Colonic mucosa (tissue), 4 donors: ENCODE data around the gene FOXJ1. TPM values are rescaled to one million over a fixed set of nuclear protein-coding genes. Genes with fewer than 3 reads are reported as not detected.

Experiments
- DNase-seq: peaks from one replicate; pipeline ENCODE4 v3.0.0-alpha.2; 2020
- H3K27ac ChIP-seq: fragments of 200-600 bp; one replicate; pipeline ENCODE4 v1.8.0; 2021
- H3K27me3 ChIP-seq: fragments of 200-600 bp; one replicate; pipeline ENCODE4 v1.8.0; 2021
- H3K36me3 ChIP-seq: fragments of 200-600 bp; one replicate; pipeline ENCODE4 v1.8.0; 2021
- H3K4me1 ChIP-seq: fragments of 200-600 bp; one replicate; pipeline ENCODE4 v1.8.0; 2021; ENCODE audit warnings: mild to moderate bottlenecking
- H3K4me3 ChIP-seq: fragments of 200-600 bp; one replicate; pipeline ENCODE4 v1.8.0; 2021
- H3K9ac ChIP-seq, 2 donors: one replicate each; pipeline ENCODE4 v1.7.0; 2013; ENCODE audit warnings: control low read depth in 2 of 2, low read depth in 2 of 2, low read length in 2 of 2
- H3K9me3 ChIP-seq: fragments of 200-600 bp; one replicate; pipeline ENCODE4 v1.8.0; 2021
- CTCF ChIP-seq: fragments of 200-600 bp; IDR thresholded peaks from one replicate; pipeline ENCODE4 v1.8.0; 2022; ENCODE audit warnings: antibody characterized with exemption, mild to moderate bottlenecking
- intact Hi-C: fragments of 100-400 bp; cut with DNase I; formaldehyde crosslinking; loops from one replicate; pipeline ENCODE4 v1.14.1; 2022
- total RNA-seq, 2 donors: library from RNA; stranded (reverse); fragmentation: NEBNext Ultra II Directional in 1 of 2; extraction: Animal tissue kit (Norgen Biotek cat#: 25700) in 1 of 2; gene quantifications; one replicate each; pipeline ENCODE4 v1.2.1, GENCODE V29; 2021
- donor health status: healthy.
- donor health status: DM: no; HTN: no; CAD: no.
- donor health status: DM: no; HTN: no; CAD: no.

Gene FOXJ1
- total RNA-seq, 2 donors from 2014 or later: 1.4 to 2.5 TPM

GRCh38 chr17:76124582-76125390, 16.3 kb downstream of the FOXJ1 start:
- no peaks in the 10 kb centered on the region for H3K27me3 ChIP-seq
- intact Hi-C loops: loop anchor here (5.0 kb wide), 1 partner anchor 58 kb away; no protein-coding TSS in a partner anchor
- DNase-seq: no peak
- TF ChIP-seq CTCF: no peak
- no peaks in the 10 kb centered on the region for H3K4me1 ChIP-seq
- no peaks in the 10 kb centered on the region for H3K9me3 ChIP-seq
- H3K27ac ChIP-seq: no peak overlapping the region
- no peak overlapping the region for H3K4me3 ChIP-seq
- H3K9ac ChIP-seq: no peak overlapping the region
- no peaks in the 10 kb centered on the region for H3K36me3 ChIP-seq

- no peak for DNase-seq
- H3K4me3 ChIP-seq: no peak overlapping the region
- H3K27ac ChIP-seq: no peak overlapping the region
- intact Hi-C loops: loop anchor here (5.0 kb wide), 1 partner anchor 58 kb away; no protein-coding TSS in a partner anchor
- no peak for TF ChIP-seq CTCF
- H3K4me1 ChIP-seq: no peaks in the 10 kb centered on the region
- no peaks in the 10 kb centered on the region for H3K36me3 ChIP-seq
- no peaks in the 10 kb centered on the region for H3K27me3 ChIP-seq
- H3K9me3 ChIP-seq: no peaks in the 10 kb centered on the region
- H3K9ac ChIP-seq: no peak overlapping the region
These were observed 17.1 kb downstream of the FOXJ1 start for GRCh38 chr17:76123749-76124581.

- no peak overlapping the region for H3K9ac ChIP-seq
- H3K9me3 ChIP-seq: no peaks in the 10 kb centered on the region
- intact Hi-C loops: loop anchor here (5.0 kb wide), 1 partner anchor 59 kb away; no protein-coding TSS in a partner anchor
- H3K36me3 ChIP-seq: no peaks in the 10 kb centered on the region
- no peaks in the 10 kb centered on the region for H3K4me1 ChIP-seq
- no peak overlapping the region for H3K27ac ChIP-seq
- TF ChIP-seq CTCF: no peak
- no peak overlapping the region for H3K4me3 ChIP-seq
- no peaks in the 10 kb centered on the region for H3K27me3 ChIP-seq
- no peak for DNase-seq
These were observed 17.9 kb downstream of the FOXJ1 start for GRCh38 chr17:76123191-76123499.

GRCh38 chr17:76122431-76123190, 18.4 kb downstream of the FOXJ1 start:
- H3K27ac ChIP-seq: no peak overlapping the region
- DNase-seq: no peak
- intact Hi-C loops: loop anchor here (5.0 kb wide), 1 partner anchor 60 kb away; no protein-coding TSS in a partner anchor

More at GRCh38 chr17:76122431-76123190, 18.4 kb downstream of the FOXJ1 start:
- Histone ChIP-seq H3K4me1 (no peaks in the 10 kb centered on the region), H3K4me3 (no peak overlapping the region), H3K36me3 (no peaks in the 10 kb centered on the region), H3K27me3 (no peaks in the 10 kb centered on the region), H3K9me3 (no peaks in the 10 kb centered on the region), H3K9ac (no peak overlapping the region)
- TF ChIP-seq CTCF: no peak
